CD4-positive, alpha-beta T cell treated with Interleukin-6 at 100 ng/mL for 8 hours (primary cell): ENCODE measurements around the gene CTSS.

Source experiments
- DNase-seq: peaks from one replicate; pipeline ENCODE4 v3.0.0-alpha.2; 2020; ENCODE audit warnings: mixed read lengths, low spot score

CTSS gene

DNA sequence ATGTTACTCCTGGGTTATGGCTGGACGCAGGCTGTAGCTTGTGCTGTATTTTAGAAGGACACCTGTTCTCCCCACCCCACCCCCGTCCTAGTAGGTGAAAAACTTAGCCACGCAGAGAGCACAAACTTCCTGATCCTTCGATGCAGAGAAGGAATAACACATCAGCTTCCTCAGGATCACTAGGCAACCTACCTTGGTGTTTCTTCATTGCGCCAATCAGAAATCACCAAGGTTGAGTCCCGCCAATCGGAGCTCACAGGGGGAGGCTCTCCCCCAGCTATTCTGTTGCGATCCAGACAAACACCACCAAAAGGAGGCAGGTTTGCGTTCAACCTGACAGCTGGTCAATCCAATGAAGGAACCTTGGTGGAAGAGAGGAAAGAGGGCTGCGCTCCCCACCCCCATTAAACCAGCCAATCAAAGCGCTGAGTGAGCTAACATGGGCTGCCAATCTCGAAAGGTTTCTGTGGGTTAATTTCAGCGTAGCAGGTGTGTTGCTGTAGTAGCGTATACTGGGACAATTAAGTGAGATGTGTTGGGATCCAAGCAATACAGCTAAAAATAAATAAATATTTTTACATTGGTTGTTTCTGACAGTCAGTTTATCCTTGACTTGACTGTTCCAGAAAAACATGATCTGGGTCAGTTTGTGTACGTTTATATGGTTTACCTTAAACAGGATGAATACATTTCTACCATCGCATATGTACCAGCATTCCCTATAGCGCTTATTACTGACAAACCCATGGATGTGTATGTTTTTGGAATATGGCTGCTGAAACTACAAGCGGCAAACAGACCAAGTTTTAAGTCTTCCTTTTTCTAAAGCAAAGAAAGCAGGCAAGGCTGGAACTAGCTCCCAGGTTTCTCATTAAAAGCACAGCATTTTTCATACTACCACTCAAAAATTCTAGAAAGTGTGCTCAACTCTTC, 68.3 kb downstream of the CTSS start, which contains the start of gene GOLPH3L:
GOLPH3L (minus strand) TSS at position 160 of the 933 bp plus-strand sequence. CDS start 2,316 bp downstream, outside the sequence.
- DNase-seq: peak; percentile 95

GRCh38 chr1:150696590-150696989, 69.0 kb downstream of the CTSS start:
- no peak for DNase-seq

GRCh38 chr1:150696162-150696561, 69.4 kb downstream of the CTSS start:
- no peak for DNase-seq

- no peak for DNase-seq
These were observed 70.0 kb downstream of the CTSS start for GRCh38 chr1:150695561-150695960.

GRCh38 chr1:150692720-150693119, 72.9 kb downstream of the CTSS start:
- DNase-seq: no peak

GRCh38 chr1:150688763-150689162, 76.8 kb downstream of the CTSS start:
- DNase-seq: no peak

DNA sequence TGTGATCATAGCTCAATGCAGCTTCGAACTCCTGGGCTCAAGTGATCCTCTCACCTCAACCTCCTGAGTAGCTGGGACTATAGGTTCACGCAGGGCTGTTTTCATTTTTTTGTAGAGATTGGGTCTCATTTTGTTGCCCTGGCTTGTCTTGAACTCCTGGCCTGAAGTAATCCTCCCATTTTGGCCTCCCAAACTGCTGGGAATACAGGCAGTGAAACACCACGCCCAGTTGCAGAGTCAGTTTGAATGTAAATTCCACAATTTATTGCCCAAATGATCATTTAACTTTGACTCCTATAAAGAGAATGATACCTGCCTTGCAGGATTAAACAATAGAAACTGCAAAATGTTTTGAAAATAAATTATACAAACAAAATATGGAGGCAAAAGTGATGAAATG, 79.3 kb downstream of the CTSS start:
- DNase-seq: no peak

GRCh38 chr1:150683914-150684313, 81.7 kb downstream of the CTSS start:
- DNase-seq: peak; percentile 2
